IgD-negative memory B cell (primary cell): ENCODE measurements around the gene SEL1L. TPM values are rescaled to one million over a fixed set of nuclear protein-coding genes. Genes with fewer than 3 reads are reported as not detected.
"Not testable (repeated sequence)": the region's sequence is repeated elsewhere in the genome, so short reads cannot be mapped to it uniquely, and the experiment has no call there.

ENCODE experiments used
- H3K27ac Mint-ChIP-seq, 3 donors: one replicate each; pipeline ENCODE4 v1.8.0; 2020 to 2022; ENCODE audit warnings: mild to moderate bottlenecking in 3 of 3, mixed read lengths in 3 of 3, moderate library complexity in 1 of 3
- H3K27me3 Mint-ChIP-seq: one replicate; pipeline ENCODE4 v1.8.0; 2021; ENCODE audit warnings: mixed read lengths
- H3K36me3 Mint-ChIP-seq: one replicate; pipeline ENCODE4 v1.8.0; 2020; ENCODE audit warnings: mild to moderate bottlenecking, mixed read lengths
- H3K4me1 Mint-ChIP-seq, 3 donors: one replicate each; pipeline ENCODE4 v1.8.0; 2020 to 2022; ENCODE audit warnings: mixed read lengths in 3 of 3, mild to moderate bottlenecking in 1 of 3
- H3K4me3 Mint-ChIP-seq, 4 donors: one replicate each; pipeline ENCODE4 v1.8.0; 2020 to 2022; ENCODE audit warnings: mild to moderate bottlenecking in 4 of 4, mixed read lengths in 4 of 4, moderate library complexity in 3 of 4
- H3K9me3 Mint-ChIP-seq, 3 donors: one replicate each; pipeline ENCODE4 v1.8.0; 2020 to 2021; ENCODE audit warnings: mixed read lengths in 3 of 3, mild to moderate bottlenecking in 1 of 3
- polyA plus RNA-seq: library from polyadenylated mRNA; unstranded; fragments of 300-500 nt; fragmentation: Illumina TruSeq; gene quantifications from one replicate; pipeline ENCODE4 v1.2.3, GENCODE V29; 2021

The SEL1L gene
- polyA plus RNA-seq, 1 donor from 2014 or later = 16.5 TPM

DNA sequence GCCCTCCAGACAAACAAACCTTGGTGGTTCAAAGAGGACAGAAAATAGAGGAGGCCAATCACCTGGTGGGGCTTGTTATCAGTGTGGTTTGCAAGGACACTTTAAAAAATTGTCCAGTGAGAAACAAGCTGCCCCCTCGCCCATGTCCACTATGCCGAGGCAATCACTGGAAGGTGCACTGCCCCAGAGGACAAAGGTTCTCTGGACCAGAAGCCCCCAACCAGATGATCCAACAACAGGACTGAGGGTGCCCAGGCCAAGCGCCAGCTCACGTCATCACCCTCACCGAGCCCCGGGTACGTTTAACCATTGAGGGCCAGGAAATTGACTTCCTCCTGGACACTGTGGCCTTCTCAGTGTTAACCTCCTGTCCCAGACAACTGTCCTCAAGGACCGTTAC lies 17.7 kb downstream of the SEL1L start:
- Mint-ChIP-seq H3K27ac (peak overlapping the region in 1 of 3 donors; percentile 80), H3K4me1 (peaks cover 16 to 18% (median 17%) of the 10 kb centered on the region in 3 donors)

DNA sequence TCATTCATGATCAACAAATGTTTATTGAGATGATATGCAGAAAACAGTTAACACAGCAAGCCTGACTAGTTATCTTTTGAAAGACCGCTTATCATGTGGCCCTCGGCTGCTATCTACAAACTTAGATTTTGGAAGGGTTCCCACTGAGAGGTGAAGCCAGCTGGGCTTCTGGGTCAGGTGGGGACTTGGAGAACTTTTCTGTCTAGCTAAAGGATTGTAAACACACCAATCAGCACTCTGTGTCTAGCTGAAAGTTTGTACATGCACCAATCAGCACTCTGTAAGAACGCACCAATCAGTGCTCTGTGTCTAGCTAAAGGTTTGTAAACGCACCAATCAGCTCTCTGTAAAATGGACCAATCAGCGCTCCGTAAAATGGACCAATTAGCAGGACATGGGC lies 20.8 kb downstream of the SEL1L start:
- not testable (repeated sequence) for H3K9me3 Mint-ChIP-seq, H3K27ac Mint-ChIP-seq, H3K4me3 Mint-ChIP-seq, H3K27me3 Mint-ChIP-seq, H3K4me1 Mint-ChIP-seq
- H3K36me3 Mint-ChIP-seq = peaks cover 14% of the 10 kb centered on the region

More for the DNA sequence above, 17.7 kb downstream of the SEL1L start:
- not testable (repeated sequence) for H3K27me3 Mint-ChIP-seq, H3K9me3 Mint-ChIP-seq, H3K4me3 Mint-ChIP-seq
- peaks cover 16% of the 10 kb centered on the region for H3K36me3 Mint-ChIP-seq

DNA sequence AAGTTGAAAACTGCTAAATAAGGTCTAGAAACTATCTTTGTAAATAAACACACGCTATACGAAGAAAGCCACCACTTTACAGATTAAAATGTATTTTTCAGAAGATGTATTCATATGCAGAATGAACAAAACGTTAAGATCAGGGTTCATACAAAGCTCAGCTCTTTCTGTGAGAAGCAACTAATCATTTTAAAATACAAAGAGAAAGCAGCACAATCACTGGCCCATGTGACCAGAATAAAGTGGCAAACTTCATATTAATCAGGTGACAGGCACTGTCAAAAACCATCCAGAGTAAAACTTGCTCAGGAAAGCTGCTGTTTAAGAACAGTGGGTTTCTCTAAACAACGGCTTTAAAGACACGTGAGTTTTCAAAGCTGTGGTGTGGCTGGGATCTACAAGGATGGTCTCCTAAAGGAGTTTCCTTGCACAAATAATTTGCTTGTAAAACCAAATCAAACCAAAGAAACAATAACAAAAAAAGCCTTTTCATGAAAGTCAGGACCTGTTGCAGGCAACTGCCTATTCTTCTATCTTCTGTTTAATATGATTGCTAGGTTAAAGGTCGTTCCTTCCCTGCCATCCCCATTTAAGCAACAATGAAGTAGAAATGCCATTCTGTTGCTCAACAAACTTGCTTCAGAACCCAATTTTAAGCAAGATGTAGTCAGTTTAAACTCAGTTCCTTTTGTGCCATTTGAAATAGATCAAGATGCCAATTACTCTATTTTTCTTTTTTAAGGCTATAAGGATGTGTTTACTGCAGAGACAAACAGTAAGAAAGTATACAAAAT lies 22.3 kb downstream of the SEL1L start:
- H3K4me1 Mint-ChIP-seq = peaks cover 1 to 5% (median 5%) of the 10 kb centered on the region in 3 donors
- H3K9me3 Mint-ChIP-seq = no peaks in the 10 kb centered on the region
- H3K36me3 Mint-ChIP-seq = peaks cover 12% of the 10 kb centered on the region
- H3K27me3 Mint-ChIP-seq = no peaks in the 10 kb centered on the region
- no peak overlapping the region for H3K4me3 Mint-ChIP-seq
- H3K27ac Mint-ChIP-seq = no peak overlapping the region

DNA sequence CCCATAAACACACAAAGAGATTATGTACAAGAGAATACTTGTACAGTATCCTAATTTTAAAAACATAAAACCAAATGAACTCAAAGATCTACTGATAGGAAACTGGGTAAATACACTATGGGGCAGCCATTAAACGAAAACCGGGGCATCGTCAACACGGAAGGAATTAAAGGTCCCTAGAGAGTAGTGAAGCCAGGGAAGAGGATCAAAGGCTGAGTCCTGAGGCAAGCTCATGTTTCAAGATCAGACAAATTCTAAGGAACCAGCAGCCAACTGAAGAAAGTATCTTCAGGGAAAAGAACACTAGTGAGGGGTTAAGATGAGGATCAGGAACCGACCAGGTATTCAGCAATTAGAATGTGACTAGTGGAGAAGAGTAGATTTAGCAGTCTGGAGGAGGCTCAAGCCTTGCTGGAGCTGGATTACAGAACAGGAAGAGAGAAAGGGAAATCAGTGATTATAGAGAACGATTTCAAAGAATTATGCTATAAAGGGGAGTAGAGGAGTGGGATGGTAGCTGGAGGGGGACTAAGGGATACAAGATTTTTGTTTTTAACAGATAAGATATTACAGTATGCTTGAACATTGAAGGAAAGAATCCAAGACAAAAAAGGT lies 23.7 kb downstream of the SEL1L start:
- H3K9me3 Mint-ChIP-seq = no peaks in the 10 kb centered on the region
- H3K4me3 Mint-ChIP-seq = no peak overlapping the region
- no peaks in the 10 kb centered on the region for H3K27me3 Mint-ChIP-seq
- H3K36me3 Mint-ChIP-seq = peaks cover 7% of the 10 kb centered on the region
- H3K4me1 Mint-ChIP-seq = peaks cover 3 to 5% (median 5%) of the 10 kb centered on the region in 3 donors
- H3K27ac Mint-ChIP-seq = peak overlapping the region in 2 of 3 donors; percentile 8 to 24

DNA sequence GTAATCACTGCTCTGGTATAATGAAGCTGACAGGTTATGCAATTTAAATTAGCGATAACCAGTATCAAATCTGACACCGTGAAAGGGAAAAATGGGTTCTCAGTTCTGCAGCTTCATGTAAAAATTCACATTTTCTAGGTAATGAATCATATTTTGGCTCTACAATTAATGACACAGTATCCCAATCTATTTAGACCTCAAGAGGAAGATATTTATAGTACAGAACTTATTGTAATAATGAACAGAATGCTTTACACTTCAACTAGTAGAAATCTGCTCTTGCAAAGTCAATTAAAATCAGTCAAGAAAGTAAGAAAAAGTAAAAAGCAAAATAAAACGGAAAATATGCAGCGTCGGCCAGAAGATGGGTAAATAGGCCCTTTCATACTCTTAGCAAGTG lies 24.3 kb downstream of the SEL1L start:
- no peak overlapping the region for H3K27ac Mint-ChIP-seq
- peaks cover 3 to 5% (median 5%) of the 10 kb centered on the region in 3 donors for H3K4me1 Mint-ChIP-seq
- H3K36me3 Mint-ChIP-seq = peaks cover 8% of the 10 kb centered on the region
- H3K27me3 Mint-ChIP-seq = no peaks in the 10 kb centered on the region
- H3K4me3 Mint-ChIP-seq = no peak overlapping the region
- H3K9me3 Mint-ChIP-seq = no peaks in the 10 kb centered on the region

DNA sequence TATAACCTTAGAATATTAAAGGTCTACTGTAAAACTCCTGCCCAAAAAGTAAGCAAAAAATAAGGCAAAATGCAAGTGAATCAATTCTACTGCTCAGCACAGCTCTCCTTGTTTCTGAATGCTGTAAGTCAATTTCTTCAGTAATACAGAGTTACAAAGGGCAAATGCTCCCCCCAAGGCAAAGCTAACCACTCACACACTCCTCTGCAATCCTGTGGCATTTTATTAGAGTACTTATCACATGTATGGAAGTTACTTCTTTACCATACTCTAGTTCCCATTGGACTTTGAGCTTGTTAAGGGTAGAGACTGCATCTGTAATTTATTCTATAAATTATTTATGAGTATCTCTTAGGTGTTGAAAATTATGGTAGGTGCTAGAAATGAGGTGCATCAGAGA lies 27.2 kb downstream of the SEL1L start:
- no peaks in the 10 kb centered on the region for H3K27me3 Mint-ChIP-seq
- no peak overlapping the region for H3K4me3 Mint-ChIP-seq
- H3K9me3 Mint-ChIP-seq = no peaks in the 10 kb centered on the region
- H3K36me3 Mint-ChIP-seq = peaks cover 6% of the 10 kb centered on the region
- peak overlapping the region in 1 of 3 donors; percentile 9 for H3K27ac Mint-ChIP-seq
- H3K4me1 Mint-ChIP-seq = peaks cover 3 to 5% (median 3%) of the 10 kb centered on the region in 3 donors

DNA sequence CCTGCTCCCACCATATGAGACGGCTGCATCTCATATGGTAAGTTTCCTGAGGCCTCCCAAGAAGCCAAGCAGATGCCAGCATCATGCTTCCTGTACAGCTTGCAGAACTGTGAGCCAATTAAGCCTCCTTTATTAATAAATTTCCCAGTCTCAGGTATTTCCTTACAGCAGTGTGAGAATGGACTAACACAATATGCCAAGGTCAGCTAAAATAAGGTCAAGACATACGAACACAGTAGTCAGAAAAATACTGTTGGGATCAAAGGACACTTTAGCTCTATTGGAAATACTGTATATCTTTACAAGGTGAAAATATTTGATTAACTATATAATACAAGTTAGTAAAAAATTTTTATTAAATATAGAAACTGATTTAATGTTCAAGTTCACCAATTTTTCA lies 28.8 kb downstream of the SEL1L start:
- no peaks in the 10 kb centered on the region for H3K9me3 Mint-ChIP-seq
- peaks cover 0 to 3% (median 1%) of the 10 kb centered on the region in 3 donors for H3K4me1 Mint-ChIP-seq

DNA sequence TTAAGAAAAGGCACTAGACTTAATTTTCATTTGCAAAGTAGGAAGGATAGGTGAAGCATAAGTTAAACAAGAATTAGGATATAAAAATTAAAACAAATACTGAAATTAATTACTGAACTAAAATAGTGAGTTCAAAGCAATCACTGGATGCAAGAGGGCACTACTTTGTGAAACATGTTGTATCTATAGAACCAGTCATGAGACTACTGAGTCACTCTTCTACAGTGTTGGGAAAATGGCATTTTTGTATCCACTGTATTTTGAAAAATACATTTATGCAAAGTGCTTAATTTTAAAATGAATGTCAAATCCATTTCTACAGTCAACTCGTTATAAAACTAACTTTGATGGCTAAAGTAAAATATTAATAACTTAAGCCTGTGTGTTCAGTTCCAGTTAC lies 47.9 kb downstream of the SEL1L start:
- H3K4me1 Mint-ChIP-seq = no peaks in the 10 kb centered on the region
- H3K9me3 Mint-ChIP-seq = no peaks in the 10 kb centered on the region
- peak overlapping the region in 1 of 3 donors; percentile 50 for H3K27ac Mint-ChIP-seq
- peaks cover 6% of the 10 kb centered on the region for H3K36me3 Mint-ChIP-seq
- H3K27me3 Mint-ChIP-seq = no peaks in the 10 kb centered on the region
- no peak overlapping the region for H3K4me3 Mint-ChIP-seq

More for the DNA sequence above, 28.8 kb downstream of the SEL1L start:
- Mint-ChIP-seq H3K27ac (no peak overlapping the region), H3K36me3 (peaks cover 6% of the 10 kb centered on the region), H3K27me3 (no peaks in the 10 kb centered on the region), H3K4me3 (no peak overlapping the region)

DNA sequence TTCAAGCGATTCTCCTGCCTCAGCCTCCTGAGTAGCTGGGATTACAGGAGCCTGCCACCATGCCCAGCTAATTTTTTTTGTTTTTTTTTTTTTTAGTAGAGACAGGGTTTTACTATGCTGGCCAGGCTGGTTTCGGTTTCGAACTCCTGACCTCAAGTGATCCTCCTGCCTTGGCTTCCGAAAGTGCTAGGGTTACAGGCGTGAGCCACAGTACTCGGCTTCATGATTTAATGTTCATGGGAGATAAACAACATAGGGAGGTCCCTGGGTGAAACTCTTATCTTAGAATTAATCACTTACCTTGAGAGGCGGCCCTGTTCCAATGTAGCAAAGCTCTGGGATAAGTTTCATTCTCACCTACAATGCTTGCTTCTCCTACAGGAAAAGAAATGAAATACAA lies 48.3 kb downstream of the SEL1L start:
- Mint-ChIP-seq H3K27ac (peak overlapping the region in 1 of 3 donors; percentile 50), H3K4me3 (peak overlapping the region in 1 of 4 donors; percentile 65), H3K36me3 (peaks cover 8% of the 10 kb centered on the region), H3K9me3 (no peaks in the 10 kb centered on the region), H3K4me1 (no peaks in the 10 kb centered on the region), H3K27me3 (no peaks in the 10 kb centered on the region)

DNA sequence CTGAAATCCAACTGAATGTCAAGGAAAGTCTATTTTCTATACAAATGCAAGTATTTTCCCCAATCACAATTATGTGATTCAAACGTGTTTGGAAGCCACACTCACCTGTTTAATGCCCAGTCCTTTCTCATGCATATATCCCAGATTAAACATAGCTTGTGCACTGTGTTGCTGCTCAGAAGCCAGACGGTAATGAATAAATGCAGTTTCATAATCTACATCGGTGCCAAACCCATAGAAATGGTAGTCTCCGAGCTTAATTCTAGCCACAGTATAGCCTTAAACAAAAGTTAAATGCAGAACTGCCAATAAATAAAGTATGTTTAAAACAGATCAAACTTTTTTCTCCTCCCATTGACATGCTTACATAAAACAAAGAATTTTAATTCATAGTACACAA lies 49.5 kb downstream of the SEL1L start:
- no peaks in the 10 kb centered on the region for H3K27me3 Mint-ChIP-seq
- H3K36me3 Mint-ChIP-seq = peaks cover 10% of the 10 kb centered on the region
- H3K9me3 Mint-ChIP-seq = no peaks in the 10 kb centered on the region
- no peaks in the 10 kb centered on the region for H3K4me1 Mint-ChIP-seq
- H3K4me3 Mint-ChIP-seq = no peak overlapping the region
- H3K27ac Mint-ChIP-seq = no peak overlapping the region

DNA sequence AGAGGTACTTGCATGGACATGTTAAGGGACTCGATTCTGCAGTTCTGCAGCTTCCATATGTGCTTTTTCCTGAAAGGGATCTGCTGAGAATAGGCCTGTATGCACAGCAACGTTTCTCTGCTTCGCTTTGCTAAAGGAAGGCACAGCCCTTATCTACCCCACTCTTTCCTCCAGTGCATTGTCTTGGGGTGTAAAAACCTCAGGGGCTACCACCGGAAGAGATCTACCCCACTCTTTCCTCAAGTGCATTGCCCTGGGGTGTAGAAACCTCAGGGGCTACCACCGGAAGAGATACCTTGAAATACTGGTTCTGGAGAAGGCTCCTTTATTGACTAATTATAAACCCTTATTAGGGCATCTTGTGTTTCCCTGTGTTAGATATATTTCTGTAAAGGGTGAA lies 52.9 kb downstream of the SEL1L start:
- Mint-ChIP-seq H3K27me3 (no peaks in the 10 kb centered on the region), H3K4me1 (peaks cover 0 to 2% (median 0%) of the 10 kb centered on the region in 3 donors), H3K4me3 (no peak overlapping the region), H3K9me3 (no peaks in the 10 kb centered on the region), H3K27ac (peak overlapping the region in 1 of 3 donors; percentile 31), H3K36me3 (peaks cover 16% of the 10 kb centered on the region)

DNA sequence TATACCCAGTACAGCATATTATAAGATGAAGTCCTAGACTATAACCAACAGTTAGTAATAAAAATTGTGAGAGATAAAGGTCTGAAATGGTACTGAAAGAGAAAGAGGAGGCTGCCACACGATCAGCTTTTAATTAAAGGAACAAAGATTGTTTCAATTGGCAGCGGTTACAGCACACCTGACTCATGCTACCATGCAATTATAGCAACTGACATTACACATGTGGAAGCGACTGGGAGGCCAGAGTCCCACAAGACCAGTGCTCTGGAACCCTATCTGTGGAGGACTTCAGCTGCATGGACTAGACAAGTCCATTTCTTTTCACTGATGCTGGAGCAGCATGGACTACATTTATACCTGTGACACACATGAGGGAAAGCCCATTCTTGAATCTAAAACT lies 55.2 kb downstream of the SEL1L start:
- H3K4me3 Mint-ChIP-seq = no peak overlapping the region

DNA sequence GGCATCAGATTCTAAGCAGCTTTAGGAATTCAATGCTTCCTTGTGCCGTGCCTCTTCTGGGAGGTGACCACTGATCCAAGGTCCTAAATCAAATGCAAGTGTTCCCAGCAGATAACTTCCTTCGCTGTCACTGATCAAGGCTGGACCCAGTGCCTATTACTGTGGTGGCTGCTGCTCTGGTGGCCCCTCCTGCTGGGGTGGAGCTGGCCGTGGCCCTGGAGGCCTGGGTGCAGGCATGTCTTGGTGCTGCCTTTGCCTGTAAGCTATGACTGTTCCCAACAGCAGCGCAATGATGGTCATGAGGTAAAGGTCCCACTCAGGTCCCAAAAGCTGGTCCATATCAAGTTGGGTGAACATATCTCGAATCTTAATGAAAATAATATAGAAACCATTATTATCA lies 56.8 kb downstream of the SEL1L start:
- H3K4me3 Mint-ChIP-seq = no peak overlapping the region
- H3K27ac Mint-ChIP-seq = no peak overlapping the region
- peaks cover 15% of the 10 kb centered on the region for H3K36me3 Mint-ChIP-seq
- no peaks in the 10 kb centered on the region for H3K27me3 Mint-ChIP-seq
- H3K9me3 Mint-ChIP-seq = no peaks in the 10 kb centered on the region
- H3K4me1 Mint-ChIP-seq = peaks cover 14 to 23% (median 22%) of the 10 kb centered on the region in 3 donors

More for the DNA sequence above, 55.2 kb downstream of the SEL1L start:
- Mint-ChIP-seq H3K36me3 (peaks cover 16% of the 10 kb centered on the region), H3K4me1 (peaks cover 12 to 17% (median 15%) of the 10 kb centered on the region in 3 donors), H3K27ac (no peak overlapping the region), H3K9me3 (no peaks in the 10 kb centered on the region), H3K27me3 (no peaks in the 10 kb centered on the region)

DNA sequence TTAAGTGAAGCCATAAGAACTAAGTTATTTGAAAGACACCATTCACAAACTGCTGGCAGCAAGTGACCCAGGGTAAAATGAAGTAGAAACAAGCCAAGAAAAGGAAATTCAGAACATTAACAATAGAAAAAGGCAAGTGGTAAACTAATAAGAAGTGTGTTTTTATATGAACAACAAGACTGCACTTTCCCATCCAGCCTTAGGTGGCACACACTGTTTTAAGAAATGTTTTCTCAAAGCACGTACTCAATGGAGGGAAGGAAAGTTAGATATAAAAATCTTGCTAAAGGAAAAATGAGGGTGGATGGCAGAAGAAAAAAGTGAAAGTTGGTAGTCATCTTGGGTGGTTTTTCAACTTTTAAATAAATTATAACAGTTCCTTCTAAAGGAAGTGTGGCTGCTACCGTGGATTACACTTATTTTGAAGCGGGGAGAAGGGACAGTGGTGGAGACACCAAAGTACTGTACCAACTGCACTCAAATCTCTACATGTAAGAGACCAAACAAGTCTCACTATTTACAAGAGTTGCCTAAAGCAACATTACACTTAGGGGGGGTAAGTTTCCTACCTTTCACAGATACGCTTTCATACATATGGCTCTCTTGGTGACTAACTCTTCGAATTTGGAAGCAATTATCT lies 58.8 kb downstream of the SEL1L start:
- H3K4me3 Mint-ChIP-seq = peak overlapping the region in 1 of 4 donors; percentile 90
- peak overlapping the region in 2 of 3 donors; percentile 7 to 97 for H3K27ac Mint-ChIP-seq
- H3K9me3 Mint-ChIP-seq = no peaks in the 10 kb centered on the region
- peaks cover 25 to 37% (median 37%) of the 10 kb centered on the region in 3 donors for H3K4me1 Mint-ChIP-seq
- H3K36me3 Mint-ChIP-seq = peaks cover 11% of the 10 kb centered on the region
- H3K27me3 Mint-ChIP-seq = no peaks in the 10 kb centered on the region

DNA sequence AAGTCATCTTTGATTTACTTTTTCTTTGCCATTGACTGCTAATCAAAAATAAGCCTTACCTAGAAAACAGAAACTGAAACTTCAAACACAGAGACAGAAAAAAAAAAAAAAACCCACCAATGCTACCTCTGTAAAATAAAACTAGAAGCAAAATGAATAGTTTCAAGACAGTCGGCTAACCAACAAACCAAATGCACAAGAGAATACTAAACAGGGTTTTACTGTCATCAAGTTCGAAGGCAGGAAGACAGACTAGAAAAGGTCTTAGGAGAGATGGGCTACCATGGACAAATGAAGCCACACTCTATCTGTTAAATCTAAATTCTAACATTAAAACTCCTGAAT lies 59.5 kb downstream of the SEL1L start:
- Mint-ChIP-seq H3K36me3 (peaks cover 10% of the 10 kb centered on the region), H3K27me3 (no peaks in the 10 kb centered on the region), H3K4me1 (peaks cover 25 to 37% (median 37%) of the 10 kb centered on the region in 3 donors), H3K27ac (peak overlapping the region; percentile 8 to 97 (median 35)), H3K4me3 (peak overlapping the region in 3 of 4 donors; percentile 39 to 90 (median 74)), H3K9me3 (no peaks in the 10 kb centered on the region)
